Thoracic aorta (tissue), 2 donors: ENCODE results near the gene CRISP1. TPM values are rescaled to one million over a fixed set of nuclear protein-coding genes. Genes with fewer than 3 reads are reported as not detected.

Experiments used
- total RNA-seq, 2 donors: library from RNA; depleted of rRNA; stranded (reverse); fragments of >200 nt; gene quantifications; one replicate each; pipeline versions ENCODE4 v1.1.0 to v1.2.3, GENCODE V29; 2016

CRISP1 gene
- total RNA-seq, 2 donors from 2014 or later, result not detected

Other genes starting within 250 kb of the CRISP1 start
- gene RHAG, start 229.7 kb downstream of the CRISP1 start, total RNA-seq, result not detected
- gene CRISP2, start 153.0 kb downstream of the CRISP1 start, total RNA-seq, result not detected
- gene CRISP3, start 122.1 kb downstream of the CRISP1 start, total RNA-seq, result not detected
- not detected for gene PGK2, start 79.2 kb downstream of the CRISP1 start, total RNA-seq
- not detected for gene DEFB114, start 97.6 kb upstream of the CRISP1 start, total RNA-seq
- not detected for gene DEFB113, start 103.1 kb upstream of the CRISP1 start, total RNA-seq
- gene DEFB110, start 155.5 kb upstream of the CRISP1 start, total RNA-seq, result not detected
- not detected for gene DEFB112, start 183.4 kb upstream of the CRISP1 start, total RNA-seq